ENCODE results near the gene BUB3.

The BUB3 gene

GRCh38 chr10:123205041-123205440, 50.8 kb downstream of the BUB3 start:
- no peak for DNase-seq

GRCh38 chr10:123212063-123212462, 57.9 kb downstream of the BUB3 start:
- DNase-seq = no peak

GRCh38 chr10:123212640-123213039, 58.4 kb downstream of the BUB3 start:
- no peak for DNase-seq

- no peak for DNase-seq
Observed at GRCh38 chr10:123213192-123213591, 59.0 kb downstream of the BUB3 start.

All from Kasumi-1 (cell line).